Cortex of kidney (tissue), 1 donor: ENCODE results near the gene ETFRF1.

ENCODE experiments used
- DNase-seq: peaks from one replicate; lab custom pipeline; 2025; lab: John Stamatoyannopoulos, UW

The ETFRF1 gene

DNA sequence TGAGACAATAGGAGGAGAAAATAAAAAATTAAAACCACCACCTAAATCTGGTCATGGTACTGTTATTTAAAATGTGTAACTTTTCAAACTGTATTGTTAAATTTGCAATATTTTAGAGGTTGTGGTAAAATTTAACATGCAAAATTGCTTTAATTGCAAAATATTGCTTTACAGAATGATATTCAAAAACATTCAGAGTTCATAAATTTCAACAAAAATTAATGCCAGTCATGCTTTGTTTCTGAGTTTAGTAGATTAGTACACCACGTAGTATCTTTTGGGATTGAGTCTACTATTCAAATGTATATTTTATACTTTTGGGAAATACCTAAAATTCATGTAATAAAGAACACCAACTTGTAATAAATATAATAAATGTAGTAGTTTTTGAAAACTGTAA lies 18.3 kb downstream of the ETFRF1 start:
- no peak for DNase-seq

DNA sequence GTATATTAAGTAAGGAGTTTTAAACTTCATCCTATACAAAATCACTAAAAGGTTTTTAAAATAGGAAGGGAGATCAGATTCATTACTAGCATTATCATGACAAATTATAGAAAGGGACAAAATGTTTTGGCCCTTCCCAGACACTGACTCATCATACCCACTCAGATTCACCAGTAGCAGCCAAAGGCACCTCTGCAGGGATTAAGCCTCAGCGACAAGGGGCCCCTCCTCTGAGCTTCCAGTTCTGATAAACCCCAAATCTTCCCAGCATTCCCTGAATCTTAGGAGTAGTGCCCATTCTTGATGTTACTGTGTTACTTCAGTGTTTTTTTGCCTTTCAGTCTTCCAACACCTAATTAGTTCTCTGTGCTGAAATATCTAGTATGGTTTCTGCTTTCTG lies 41.2 kb downstream of the ETFRF1 start:
- DNase-seq, result no peak

DNA sequence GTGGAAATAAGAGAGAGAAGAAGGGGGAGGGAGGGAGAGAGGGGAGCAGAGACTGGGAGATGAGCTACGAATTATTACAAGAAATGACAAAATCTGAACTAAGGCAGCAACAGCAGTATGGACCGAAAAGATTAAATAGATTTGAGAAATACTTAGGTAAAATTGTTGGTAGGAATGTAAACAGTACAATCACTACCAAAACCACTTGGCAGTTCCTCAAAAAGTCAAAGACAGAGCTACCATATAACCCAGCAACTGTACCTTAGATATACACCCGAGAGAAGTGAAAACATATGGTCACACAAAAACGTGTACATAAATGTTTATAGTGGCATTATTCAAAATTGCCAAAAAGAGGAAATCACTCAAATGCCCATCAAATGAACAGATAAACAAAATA lies 41.6 kb downstream of the ETFRF1 start:
- DNase-seq, result no peak

DNA sequence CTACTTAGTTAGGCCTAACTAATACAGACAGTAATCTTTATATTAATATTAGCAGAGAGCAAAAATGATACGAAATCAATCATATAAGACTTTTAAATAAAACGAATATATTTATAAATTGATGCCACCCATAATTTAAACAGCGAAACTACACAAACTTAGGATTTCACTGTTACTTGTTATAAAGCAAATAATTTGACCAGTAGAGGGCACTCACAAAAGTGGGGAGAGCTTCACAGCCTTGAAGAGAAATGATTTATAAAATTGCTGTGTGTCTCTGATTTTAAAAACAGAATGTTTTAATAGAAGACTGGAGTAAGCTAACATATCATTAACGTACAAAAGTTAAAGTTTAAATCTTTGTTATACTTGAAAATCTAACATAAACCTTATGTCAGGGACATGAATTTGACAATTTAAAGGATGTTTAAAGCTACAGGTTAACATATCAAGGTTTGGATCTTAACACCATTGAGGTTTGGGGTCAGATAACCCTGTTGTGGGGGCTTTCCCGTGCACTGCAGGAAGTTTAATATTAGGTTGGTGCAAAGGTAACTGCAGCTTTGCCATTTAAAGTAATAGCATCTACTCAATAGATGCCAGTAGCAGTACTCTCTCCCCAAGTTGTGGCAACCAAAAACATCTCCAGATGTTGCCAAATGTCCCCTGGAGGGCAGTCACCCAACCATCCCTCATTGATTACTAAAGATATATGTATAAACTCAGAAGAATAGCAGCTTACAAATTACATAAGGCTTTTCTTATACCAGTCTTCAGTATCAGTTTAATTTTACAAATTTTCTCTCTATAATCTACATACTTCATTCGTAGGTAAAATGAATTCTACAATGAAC lies 46.4 kb downstream of the ETFRF1 start:
- DNase-seq, result no peak

DNA sequence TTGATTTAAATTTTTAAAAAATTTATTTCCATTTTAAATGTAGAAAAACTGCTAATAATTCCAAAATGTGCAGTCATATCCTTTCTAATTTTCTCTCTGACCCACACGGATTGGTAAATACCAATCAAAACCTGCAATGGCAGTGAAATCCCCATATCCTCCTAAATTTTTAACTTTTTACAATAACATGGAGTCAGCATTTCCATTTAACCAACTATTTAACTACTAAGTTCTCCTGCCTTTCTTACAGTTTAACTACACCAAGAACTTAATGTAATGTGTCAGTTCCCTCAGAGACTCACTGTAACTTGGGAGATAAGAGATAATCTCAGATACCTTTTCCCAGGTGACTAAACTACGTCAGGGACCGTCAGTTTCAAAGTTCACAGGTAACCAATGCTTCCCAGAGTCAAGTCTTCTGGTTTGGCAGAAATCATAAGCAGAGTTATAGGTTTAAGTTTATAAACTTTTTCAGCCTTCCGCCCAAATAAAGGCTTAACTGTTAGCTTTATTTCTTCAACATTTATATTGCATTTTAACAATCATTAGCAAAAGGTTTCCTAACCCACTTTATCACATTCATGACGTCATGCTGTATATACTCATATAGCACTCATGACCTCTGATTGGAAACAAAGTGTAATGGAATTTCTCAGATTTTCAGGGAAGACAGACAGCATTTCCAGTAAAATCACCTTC lies 48.1 kb downstream of the ETFRF1 start:
- DNase-seq, result no peak

DNA sequence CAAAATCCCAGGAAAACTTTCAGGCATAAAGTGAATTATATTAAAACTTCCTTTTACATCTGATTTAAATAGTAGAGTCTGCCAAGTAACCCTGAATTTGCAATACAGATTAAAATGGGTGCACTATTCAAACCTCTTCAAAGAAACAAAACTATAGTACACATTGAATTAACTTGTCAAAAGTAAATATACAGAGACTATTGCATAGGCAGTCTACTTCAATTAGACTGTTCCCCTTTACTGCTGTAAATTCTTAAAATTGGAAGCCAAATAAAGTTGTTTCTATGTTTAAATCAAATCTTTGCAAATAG lies 48.6 kb downstream of the ETFRF1 start:
- no peak for DNase-seq

DNA sequence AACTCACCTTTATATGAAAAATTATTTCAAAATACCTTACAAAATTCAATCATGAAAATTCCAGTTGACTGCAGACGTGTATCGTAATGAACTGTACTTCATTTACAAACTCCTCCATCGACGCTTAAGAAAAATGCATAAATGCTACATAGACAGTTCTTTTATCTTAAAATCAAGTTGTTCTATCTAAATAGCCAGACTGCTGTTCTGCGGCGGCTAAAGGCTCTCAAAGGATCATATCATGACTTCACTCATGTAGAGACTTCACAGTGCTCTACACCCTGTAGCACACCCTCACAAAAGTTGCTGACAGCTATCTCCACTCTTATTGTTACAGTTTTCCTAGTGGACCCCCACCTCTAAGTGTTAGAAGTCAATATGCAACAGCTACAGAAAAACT lies 50.5 kb downstream of the ETFRF1 start:
- DNase-seq, result no peak

DNA sequence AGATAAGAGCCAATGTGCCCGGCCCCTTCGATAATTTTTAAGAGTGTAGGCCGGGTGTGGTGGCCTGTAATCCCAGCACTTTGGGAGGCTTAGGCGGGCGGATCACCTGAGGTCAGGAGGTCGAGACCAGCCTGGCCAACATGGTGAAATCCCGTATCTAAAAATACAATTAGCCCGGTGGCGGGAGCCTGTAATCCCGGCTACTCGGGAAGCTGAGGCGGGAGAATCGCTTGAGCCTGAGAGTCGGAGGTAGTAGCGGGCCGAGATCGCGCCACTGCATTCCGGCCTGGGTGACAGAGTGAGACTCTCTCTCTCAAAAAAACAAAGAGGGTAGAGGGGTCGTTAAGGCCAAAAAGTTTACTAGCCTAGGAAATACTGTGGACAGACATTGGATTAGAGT lies 53.1 kb downstream of the ETFRF1 start:
- no peak for DNase-seq

DNA sequence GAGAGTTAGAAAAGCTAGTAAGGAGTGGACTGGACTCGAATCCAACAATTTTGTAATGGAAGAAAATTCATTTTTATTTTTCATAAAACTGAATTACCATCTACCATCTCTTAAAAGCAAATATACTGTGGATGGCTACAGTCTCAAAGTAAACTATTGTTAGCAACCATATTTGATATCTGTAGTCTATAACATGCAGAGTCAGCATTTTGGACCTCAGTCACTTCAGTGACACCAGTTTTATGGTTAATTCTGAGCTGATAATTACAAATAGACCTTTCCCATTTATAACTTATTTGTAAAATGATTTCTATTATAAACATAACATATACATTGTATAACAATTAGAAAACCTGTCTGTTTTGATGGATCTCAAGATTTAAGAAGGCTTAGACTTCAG lies 53.7 kb downstream of the ETFRF1 start:
- no peak for DNase-seq

DNA sequence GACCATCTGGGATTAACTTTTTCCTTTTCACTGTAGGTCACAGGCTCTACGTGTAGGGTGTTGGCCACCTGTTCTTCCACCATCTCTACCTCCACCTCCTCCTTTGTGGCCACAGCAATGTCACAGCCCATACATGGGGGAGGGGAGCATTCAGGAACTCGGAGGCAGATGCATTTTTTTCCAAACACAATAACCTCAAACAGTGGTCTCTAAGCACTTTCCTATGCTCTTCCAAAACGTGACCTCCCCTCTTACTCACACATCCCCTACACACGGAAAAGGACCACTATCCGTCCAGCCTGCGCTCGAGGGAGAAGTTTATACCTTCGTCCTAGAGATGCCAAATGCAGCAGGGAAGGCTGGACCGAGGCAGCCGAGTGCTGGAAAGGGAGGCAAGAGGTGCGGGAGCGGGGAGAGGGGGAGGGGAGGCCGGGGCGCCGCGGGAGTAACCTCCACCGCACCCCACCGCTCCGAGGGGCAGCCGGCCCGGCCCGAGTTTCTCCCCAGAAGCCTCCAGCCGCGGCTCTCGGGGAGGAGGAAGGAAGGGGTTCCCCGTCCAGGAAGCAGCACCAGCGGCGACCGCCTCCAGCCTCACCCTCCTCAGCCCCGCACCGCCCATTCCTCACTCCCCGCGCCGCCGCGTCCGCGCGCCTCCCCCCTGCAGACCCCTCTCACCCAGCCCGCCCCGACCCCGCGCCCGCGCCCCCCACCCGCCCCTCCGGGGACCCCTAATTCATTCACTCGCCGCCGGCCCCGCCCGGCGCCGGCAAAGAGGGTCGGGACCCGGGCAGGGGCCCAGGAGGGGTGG lies 55.1 kb downstream of the ETFRF1 start:
- no peak for DNase-seq

DNA sequence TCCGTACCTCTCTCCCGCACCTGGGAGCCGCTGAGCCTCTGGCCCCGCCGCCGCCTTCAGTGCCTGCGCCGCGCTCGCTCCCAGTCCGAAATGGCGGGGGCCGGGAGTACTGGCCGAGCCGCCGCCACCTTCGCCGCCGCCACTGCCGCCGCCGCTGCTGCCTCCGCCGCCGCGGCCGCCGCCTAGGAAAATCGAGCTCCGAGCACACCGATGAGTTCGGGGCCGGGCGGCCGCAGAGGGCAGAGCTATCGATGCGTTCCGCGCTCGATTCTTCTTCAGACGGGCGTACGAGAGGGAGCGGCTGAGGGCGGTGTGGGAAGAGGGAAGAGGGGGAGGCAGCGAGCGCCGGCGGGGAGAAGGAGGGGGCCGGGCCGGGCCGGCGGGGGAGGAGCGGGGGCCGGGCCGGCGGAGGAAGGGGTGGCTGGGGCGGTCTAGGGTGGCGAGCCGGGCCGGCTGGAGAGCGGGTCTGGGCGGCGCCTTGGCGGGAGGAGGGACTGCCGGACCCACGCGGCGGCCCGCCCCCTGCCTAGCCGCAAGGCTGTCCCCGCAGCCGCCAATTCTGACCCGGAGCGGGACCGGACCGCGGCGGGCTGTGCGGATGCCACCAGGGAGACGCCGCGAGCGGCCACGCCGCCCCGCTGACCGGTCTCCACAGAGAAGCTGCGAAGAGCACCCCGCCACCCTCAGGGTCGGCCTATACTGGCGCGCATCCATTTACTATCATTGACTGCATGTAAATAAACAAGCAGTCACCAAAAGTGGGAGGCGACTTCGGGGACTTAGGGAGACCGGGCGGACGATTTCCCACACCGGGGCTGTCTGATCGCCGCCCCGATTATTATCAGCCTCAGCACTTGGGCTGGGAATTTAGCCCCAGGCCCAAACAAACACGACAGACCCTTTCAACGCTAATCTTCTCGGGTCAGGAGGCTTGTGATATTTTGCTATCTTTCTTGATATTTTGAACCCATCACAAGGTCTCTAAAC lies 56.0 kb downstream of the ETFRF1 start, which contains the start of gene KRAS:
TSS of gene KRAS (minus strand) at position 186 of the 987 bp plus-strand sequence.
- peak; percentile 63 for DNase-seq

DNA sequence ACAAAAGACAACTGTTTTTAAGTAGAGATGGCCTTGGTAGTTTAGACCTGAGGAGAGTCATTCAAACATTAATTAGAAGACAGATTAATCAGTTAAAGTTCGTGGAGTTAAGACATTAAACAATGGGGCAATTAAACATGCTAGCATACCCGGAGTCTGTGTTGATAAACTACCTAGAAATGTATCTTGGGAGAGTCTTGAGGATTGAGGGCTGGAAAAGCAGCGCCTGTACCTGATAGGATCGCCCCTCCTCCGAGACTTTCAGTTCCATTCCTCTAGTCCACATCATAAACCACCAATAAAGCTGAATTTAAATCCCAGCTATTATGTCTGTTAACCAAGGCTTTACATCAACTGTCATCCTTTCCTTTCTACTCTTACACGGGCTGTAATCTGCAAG lies 56.7 kb downstream of the ETFRF1 start:
- no peak for DNase-seq

DNA sequence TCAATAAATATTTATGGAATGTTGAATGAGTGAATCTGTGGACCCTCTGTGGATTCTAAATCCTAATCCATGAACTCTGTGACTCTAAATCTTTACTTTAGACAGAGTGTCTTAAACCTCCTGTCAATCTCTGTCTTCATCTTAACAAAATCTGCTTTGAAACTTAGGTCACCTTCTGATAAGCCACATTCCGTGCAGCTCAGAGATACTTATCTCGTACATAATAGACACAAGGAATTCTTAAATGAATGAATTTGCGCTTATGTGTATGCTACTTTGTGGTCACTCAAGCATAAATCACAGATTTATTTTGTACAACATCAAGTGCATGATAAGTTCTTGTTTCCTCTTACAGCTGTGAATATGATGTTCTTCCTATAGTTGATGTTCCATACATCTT lies 57.9 kb downstream of the ETFRF1 start:
- no peak for DNase-seq

DNA sequence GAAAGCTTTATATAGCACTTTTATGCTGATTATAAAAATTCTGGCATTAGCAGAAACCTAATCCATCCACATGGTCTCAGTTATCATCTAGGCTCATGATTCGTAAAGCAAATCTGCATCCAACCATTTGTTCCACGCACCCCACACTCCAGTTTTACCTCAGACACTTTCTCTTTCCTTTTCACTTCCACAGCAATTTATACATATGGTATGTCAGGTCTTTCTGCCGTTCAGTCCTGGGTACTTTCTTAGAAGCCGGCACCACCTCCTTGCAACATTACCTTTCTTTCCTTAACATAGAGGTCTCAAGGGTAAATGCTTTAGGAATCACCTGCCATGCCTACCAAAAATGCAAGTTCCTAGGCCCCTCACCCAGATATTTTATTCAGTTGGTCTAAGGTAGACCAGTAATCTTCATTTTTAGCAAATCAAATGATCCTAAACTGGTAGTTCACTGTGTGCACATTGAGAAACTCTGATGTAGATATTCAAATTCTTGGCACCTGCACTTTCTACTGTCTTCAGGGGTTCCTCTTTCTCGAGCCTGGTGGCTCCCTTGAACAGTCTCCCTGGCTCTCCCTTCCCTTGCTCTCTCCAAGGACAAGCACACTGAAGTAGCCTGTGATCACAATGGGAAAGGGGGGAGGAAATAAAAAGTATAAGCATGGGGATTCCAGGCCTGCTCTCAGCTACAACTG lies 58.5 kb downstream of the ETFRF1 start:
- no peak for DNase-seq

DNA sequence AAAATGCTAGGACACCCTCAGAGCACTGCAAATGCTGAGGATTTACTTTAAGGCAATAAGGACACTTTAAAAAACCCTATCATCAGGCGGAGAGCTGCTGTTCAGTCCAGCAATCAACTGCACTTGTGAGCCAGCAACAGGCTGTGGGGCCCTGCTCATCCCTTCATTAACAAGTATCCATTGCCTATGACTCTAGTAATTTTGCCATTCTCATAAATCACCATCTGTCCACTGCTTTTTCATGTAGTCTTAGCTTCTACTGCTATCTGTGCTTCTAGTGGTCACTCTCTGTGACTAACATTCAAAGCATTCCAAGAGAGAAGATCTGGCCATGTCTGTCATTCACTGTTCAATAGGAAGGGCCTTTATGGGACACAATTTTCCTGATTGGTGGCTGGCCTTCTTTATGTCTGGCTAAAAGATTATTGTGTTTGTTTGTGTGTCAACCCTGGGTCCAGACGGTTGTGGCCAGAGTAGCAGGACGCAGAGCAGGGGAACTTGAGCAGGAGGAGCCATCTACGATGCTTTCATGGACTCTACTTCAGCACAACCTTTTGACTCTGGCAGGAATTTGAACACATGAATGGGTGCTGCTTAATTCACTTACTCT lies 59.3 kb downstream of the ETFRF1 start:
- DNase-seq, result no peak
